Activated CD8-positive, alpha-beta T cell treated with anti-CD3 and anti-CD28 coated beads for 36 hours (primary cell): Measurements from ENCODE around the gene CPEB2. TPM values are rescaled to one million over a fixed set of nuclear protein-coding genes. Genes with fewer than 3 reads are reported as not detected.

Source experiments
- ATAC-seq: fragments of 200-7000 bp; cut with Tn5 transposase; one replicate; pipeline ENCODE4 v1.10.0; 2021; ENCODE audit warnings: mild to moderate bottlenecking, moderate library complexity
- CTCF ChIA-PET: fragments of 350-600 bp; sonication (Branson Sonifier 250); formaldehyde crosslinking; loops from one replicate; lab custom pipeline; 2021; ENCODE audit warnings: antibody characterized with exemption; lab: Charles Lee
- POLR2A ChIA-PET: fragments of 350-600 bp; sonication (Branson Sonifier 250); formaldehyde crosslinking; loops from one replicate; lab custom pipeline; 2021; ENCODE audit warnings: antibody characterized with exemption; lab: Charles Lee
- DNase-seq: peaks from one replicate; pipeline ENCODE4 v3.0.0-alpha.2; 2020
- H3K27ac Mint-ChIP-seq: one replicate; pipeline ENCODE4 v1.8.0; 2021; ENCODE audit warnings: mild to moderate bottlenecking, mixed read lengths
- H3K27me3 Mint-ChIP-seq: one replicate; pipeline ENCODE4 v1.8.0; 2021; ENCODE audit warnings: mixed read lengths
- H3K36me3 Mint-ChIP-seq: one replicate; pipeline ENCODE4 v1.8.0; 2021; ENCODE audit warnings: low read depth, mixed read lengths
- H3K4me1 Mint-ChIP-seq: one replicate; pipeline ENCODE4 v1.8.0; 2021; ENCODE audit warnings: low read depth, mixed read lengths
- H3K4me3 Mint-ChIP-seq: one replicate; pipeline ENCODE4 v1.8.0; 2021; ENCODE audit warnings: mild to moderate bottlenecking, moderate library complexity, mixed read lengths
- H3K9me3 Mint-ChIP-seq: one replicate; pipeline ENCODE4 v1.8.0; 2021; ENCODE audit warnings: mixed read lengths
- CTCF ChIP-seq: fragments of 200-600 bp; IDR thresholded peaks from one replicate; pipeline ENCODE4 v1.8.0; 2022; ENCODE audit warnings: antibody characterized with exemption, mild to moderate bottlenecking
- intact Hi-C: fragments of 100-400 bp; cut with micrococcal nuclease; formaldehyde crosslinking; loops from one replicate; pipeline ENCODE4 v1.10.0; 2022
- total RNA-seq, 2 experiments: library from RNA; stranded (reverse); gene quantifications; one replicate each; pipeline ENCODE4 v1.2.3, GENCODE V29; 2021

CPEB2 gene
- total RNA-seq, 2 experiments from 2014 or later = 4.1 to 5.3 TPM

GRCh38 chr4:15027921-15028435, 25.7 kb downstream of the CPEB2 start:
- peaks cover 12% of the 10 kb centered on the region for H3K36me3 Mint-ChIP-seq
- H3K9me3 Mint-ChIP-seq = no peaks in the 10 kb centered on the region
- CTCF ChIA-PET = interaction anchor here (0.6 kb wide), 2 partner anchors 16 to 173 kb away, joined by 3 read pairs; no protein-coding TSS in a partner anchor
- no peak overlapping the region for H3K4me3 Mint-ChIP-seq
- POLR2A ChIA-PET = interaction anchor here (0.6 to 1.6 kb wide), 2 partner anchors 24 to 25 kb away, joined by 3 read pairs; no protein-coding TSS in a partner anchor
- no peak overlapping the region for H3K27ac Mint-ChIP-seq
- intact Hi-C loops = no loop called here
- no peak for ATAC-seq
- H3K27me3 Mint-ChIP-seq = no peaks in the 10 kb centered on the region
- H3K4me1 Mint-ChIP-seq = peaks cover 9% of the 10 kb centered on the region
- no peak for DNase-seq
- TF ChIP-seq CTCF = no peak

GRCh38 chr4:15031197-15031596, 28.9 kb downstream of the CPEB2 start:
- H3K4me1 Mint-ChIP-seq = peaks cover 18% of the 10 kb centered on the region
- ChIA-PET CTCF (interaction anchor here (0.7 kb wide), 1 partner anchor 11 kb away, joined by 3 read pairs; no protein-coding TSS in a partner anchor), POLR2A (no interaction called here)
- H3K27ac Mint-ChIP-seq = no peak overlapping the region
- no peaks in the 10 kb centered on the region for H3K27me3 Mint-ChIP-seq
- TF ChIP-seq CTCF = no peak
- H3K4me3 Mint-ChIP-seq = no peak overlapping the region
- H3K9me3 Mint-ChIP-seq = no peaks in the 10 kb centered on the region
- intact Hi-C loops = no loop called here
- ATAC-seq (no peak), DNase-seq (no peak)
- peaks cover 14% of the 10 kb centered on the region for H3K36me3 Mint-ChIP-seq

DNA sequence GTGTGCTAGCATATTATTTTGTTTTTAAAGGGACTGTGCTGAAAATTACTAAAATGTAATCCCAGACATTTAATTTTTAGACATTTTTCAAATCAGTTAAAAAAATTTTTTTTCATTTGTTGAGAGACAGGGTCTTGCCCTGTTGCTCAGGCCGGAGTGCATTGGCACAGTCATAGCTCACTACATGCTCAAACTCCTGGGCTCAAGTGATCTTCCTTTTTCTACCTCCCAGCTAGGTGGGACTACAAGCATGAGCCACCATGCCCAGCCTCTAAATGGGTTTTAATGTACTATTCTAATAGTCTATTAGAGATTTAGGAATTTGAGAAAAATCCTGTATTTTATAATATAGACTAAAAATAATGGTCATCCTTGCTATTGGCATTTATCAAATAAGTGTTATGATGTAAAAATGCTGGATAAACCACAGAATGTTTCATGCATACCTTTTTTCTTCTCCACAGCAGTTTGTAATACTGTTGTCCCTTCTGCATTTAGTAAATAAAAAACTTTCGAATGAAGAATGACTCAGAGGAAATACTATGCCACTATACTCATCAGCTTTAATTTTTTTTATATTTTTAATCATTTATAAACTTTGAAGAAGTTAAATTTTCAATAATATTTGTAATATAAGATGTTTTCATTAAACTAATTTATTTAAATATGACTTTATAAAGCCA, 29.9 kb downstream of the CPEB2 start:
- intact Hi-C loops = no loop called here
- Mint-ChIP-seq H3K4me3 (no peak overlapping the region), H3K4me1 (peaks cover 18% of the 10 kb centered on the region), H3K27me3 (no peaks in the 10 kb centered on the region), H3K27ac (no peak overlapping the region), H3K9me3 (no peaks in the 10 kb centered on the region), H3K36me3 (peaks cover 14% of the 10 kb centered on the region)
- ChIA-PET CTCF (no interaction called here), POLR2A (no interaction called here)
- no peak for DNase-seq
- ATAC-seq = no peak
- TF ChIP-seq CTCF = no peak

- ChIA-PET POLR2A (no interaction called here), CTCF (interaction anchor here (1.1 to 1.2 kb wide), 2 partner anchors 9 to 16 kb away, joined by 3 read pairs; no protein-coding TSS in a partner anchor)
- no peak for DNase-seq
- no peak for ATAC-seq
- Mint-ChIP-seq H3K27me3 (no peaks in the 10 kb centered on the region), H3K4me1 (peaks cover 18% of the 10 kb centered on the region), H3K27ac (no peak overlapping the region), H3K36me3 (peaks cover 14% of the 10 kb centered on the region), H3K4me3 (no peak overlapping the region), H3K9me3 (no peaks in the 10 kb centered on the region)
- TF ChIP-seq CTCF = no peak
- intact Hi-C loops = no loop called here
Observed at GRCh38 chr4:15034071-15034764, 31.9 kb downstream of the CPEB2 start.

DNA sequence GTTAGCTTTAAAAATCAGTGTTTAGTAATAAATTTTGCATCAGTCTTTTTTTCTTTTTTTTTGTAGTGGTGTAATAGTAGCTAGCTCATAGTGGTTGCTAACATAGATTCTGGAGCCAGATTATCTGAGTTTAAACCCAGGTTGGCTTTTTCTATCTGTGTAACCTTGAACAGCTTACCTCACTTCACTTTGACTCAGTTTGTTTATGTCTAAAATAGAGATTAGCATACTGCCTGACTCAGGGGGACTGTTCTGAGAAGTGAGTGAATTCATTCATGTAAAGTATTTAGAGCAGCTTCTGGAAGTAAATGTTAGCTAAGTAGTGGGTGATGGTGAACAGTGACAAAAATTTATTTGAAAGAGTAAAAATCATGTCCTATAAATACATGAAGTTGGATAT, 32.9 kb downstream of the CPEB2 start:
- no peak for DNase-seq
- no peaks in the 10 kb centered on the region for H3K27me3 Mint-ChIP-seq
- H3K27ac Mint-ChIP-seq = peak overlapping the region; percentile 57
- ChIA-PET POLR2A (no interaction called here), CTCF (interaction anchor here (1.1 to 1.2 kb wide), 2 partner anchors 10 to 15 kb away, joined by 3 read pairs; no protein-coding TSS in a partner anchor)
- peaks cover 14% of the 10 kb centered on the region for H3K4me1 Mint-ChIP-seq
- peak; percentile 77 for ATAC-seq
- intact Hi-C loops = no loop called here
- H3K36me3 Mint-ChIP-seq = peaks cover 14% of the 10 kb centered on the region
- no peak for TF ChIP-seq CTCF
- no peak overlapping the region for H3K4me3 Mint-ChIP-seq
- H3K9me3 Mint-ChIP-seq = no peaks in the 10 kb centered on the region
